ENCODE data around the gene GRIN2A. TPM values are rescaled to one million over a fixed set of nuclear protein-coding genes. Genes with fewer than 3 reads are reported as not detected.

Gene GRIN2A
- total and polyA plus RNA-seq, 2 of the 13 experiments (the other 11 are each of a cell fraction or from before 2014, with no cell fraction given): not detected

DNA sequence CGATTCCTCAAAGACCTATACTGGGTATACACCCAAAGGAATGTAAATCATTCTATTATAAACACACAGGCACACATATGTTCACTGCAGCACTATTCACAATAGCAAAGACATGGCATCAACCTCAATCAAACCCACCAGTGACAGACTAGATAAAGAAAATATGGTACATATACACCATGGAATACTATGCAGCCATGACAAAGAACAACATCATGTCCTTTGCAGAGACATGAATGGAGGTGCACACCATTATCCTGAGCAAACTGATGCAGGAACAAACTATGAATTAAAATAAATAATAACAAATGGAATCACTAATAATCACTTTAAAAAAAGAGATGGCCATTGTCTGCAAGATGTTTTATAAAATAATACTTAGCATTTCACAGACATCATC, 380.1 kb downstream of the GRIN2A start:
- Histone ChIP-seq H3K4me3 (replicated peaks in 1 of 3; ENCODE audit: insufficient read depth in 1 of 3, low read depth in 2 of 3, low read length in 3 of 3) (no peak overlapping the region), H3K27ac (ENCODE audit: extremely low read length, insufficient read depth, low read length) (no peak overlapping the region), H3K36me3 (replicated peaks in 1 of 2; ENCODE audit: control insufficient read depth in 1 of 2, insufficient read depth in 2 of 2, low read length in 2 of 2) (no peaks in the 10 kb centered on the region), H4K20me1 (ENCODE audit: insufficient read depth, low read length) (no peaks in the 10 kb centered on the region), H3K9me3 (ENCODE audit: low read length) (no peaks in the 10 kb centered on the region), H3K79me2 (ENCODE audit: insufficient read depth, low read length) (no peaks in the 10 kb centered on the region), H3K27me3 (ENCODE audit: control insufficient read depth in 1 of 2, insufficient read depth in 2 of 2, low read length in 2 of 2) (peaks cover 2 to 9% of the 10 kb centered on the region in 2 experiments; a peak in 2 of 5 replicates), H3K9ac (ENCODE audit: insufficient read depth, low read depth, low read length) (no peak overlapping the region), H2AFZ (ENCODE audit: low read length) (no peak overlapping the region), H3K4me2 (ENCODE audit: low read depth, low read length) (no peak overlapping the region), H3K4me1 (ENCODE audit: insufficient read depth, low read length) (no peaks in the 10 kb centered on the region)
- no TSS peak for BruUV-seq (replicated peaks)
- no peak for ATAC-seq
- in situ Hi-C loops (cut with HindIII; ENCODE audit: extremely low pct_ligation_motif_present, low pct_unique_long_range_greater_than_20kb): no loop called here
- no peak for TF ChIP-seq SP4 (CRISPR knock-in tag; IDR thresholded peaks at IDR 0.05)
- no peak for TF ChIP-seq STAT5B (CRISPR knock-in tag; IDR thresholded peaks at IDR 0.05)
- no peak for TF ChIP-seq GABPA (IDR thresholded peaks at IDR 0.05; ENCODE audit: low read depth, low read length)
- TF ChIP-seq GABPA (CRISPR knock-in tag; IDR thresholded peaks at IDR 0.05; ENCODE audit: low read depth): no peak
- TF ChIP-seq THAP7 (CRISPR knock-in tag; IDR thresholded peaks at IDR 0.05): no peak
- TF ChIP-seq ZEB1 (IDR thresholded peaks at IDR 0.05; ENCODE audit: insufficient replicate concordance, low read depth): no peak
- TF ChIP-seq POGZ (CRISPR knock-in tag; IDR thresholded peaks at IDR 0.05): no peak
- no peak for TF ChIP-seq ETV6 (CRISPR knock-in tag; conservative IDR thresholded peaks at IDR 0.05)
- TF ChIP-seq POLR2AphosphoS2 (IDR thresholded peaks at IDR 0.05; ENCODE audit: low read depth, low read length): no peak
- no peak for TF ChIP-seq ZNF292 (CRISPR knock-in tag; IDR thresholded peaks at IDR 0.05; ENCODE audit: borderline replicate concordance, low read depth)
- TF ChIP-seq, protein P1, sequence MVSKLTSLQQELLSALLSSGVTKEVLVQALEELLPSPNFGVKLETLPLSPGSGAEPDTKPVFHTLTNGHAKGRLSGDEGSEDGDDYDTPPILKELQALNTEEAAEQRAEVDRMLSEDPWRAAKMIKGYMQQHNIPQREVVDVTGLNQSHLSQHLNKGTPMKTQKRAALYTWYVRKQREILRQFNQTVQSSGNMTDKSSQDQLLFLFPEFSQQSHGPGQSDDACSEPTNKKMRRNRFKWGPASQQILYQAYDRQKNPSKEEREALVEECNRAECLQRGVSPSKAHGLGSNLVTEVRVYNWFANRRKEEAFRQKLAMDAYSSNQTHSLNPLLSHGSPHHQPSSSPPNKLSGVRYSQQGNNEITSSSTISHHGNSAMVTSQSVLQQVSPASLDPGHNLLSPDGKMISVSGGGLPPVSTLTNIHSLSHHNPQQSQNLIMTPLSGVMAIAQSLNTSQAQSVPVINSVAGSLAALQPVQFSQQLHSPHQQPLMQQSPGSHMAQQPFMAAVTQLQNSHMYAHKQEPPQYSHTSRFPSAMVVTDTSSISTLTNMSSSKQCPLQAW (CRISPR knock-in tag; IDR thresholded peaks at IDR 0.05): no peak
- TF ChIP-seq RFX3 (CRISPR knock-in tag; IDR thresholded peaks at IDR 0.05): no peak
- TF ChIP-seq ZNF33A (CRISPR knock-in tag; IDR thresholded peaks at IDR 0.05; ENCODE audit: borderline replicate concordance): no peak
- TF ChIP-seq AFF4 (CRISPR knock-in tag; IDR thresholded peaks at IDR 0.05): no peak
- no peak for TF ChIP-seq CSRNP2 (CRISPR knock-in tag; conservative IDR thresholded peaks at IDR 0.05; ENCODE audit: low read depth)
- TF ChIP-seq PREB (CRISPR knock-in tag; IDR thresholded peaks at IDR 0.05): no peak
- TF ChIP-seq TBX2 (CRISPR knock-in tag; IDR thresholded peaks at IDR 0.05; ENCODE audit: borderline replicate concordance): no peak
- no peak for DNase-seq (ENCODE audit: low spot score)
- FAIRE-seq: no peak
- POLR2A ChIA-PET: no interaction called here
- intact Hi-C loops (cut with micrococcal nuclease; ENCODE audit: unreplicated experiment): no loop called here
- 0% methylated on average over 1 of the region's 1 CpG for WGBS (ENCODE audit: low lambda C conversion rate)
- CTCF ChIA-PET (ENCODE audit: low intra/inter-chr PET ratio, low total read pairs): no interaction called here

Measured in HepG2 (cell line).